SIG-M5 treated with dmso at 0.1 percent for 504 hours (cell line): ENCODE measurements around the gene MCOLN2.
"Not testable (repeated sequence)": the region's sequence is repeated elsewhere in the genome, so short reads cannot be mapped to it uniquely, and the experiment has no call there.

Experiments used
- DNase-seq: peaks from one replicate; lab custom pipeline; 2025; ENCODE audit not compliant: unreplicated experiment; lab: John Stamatoyannopoulos, UW

Gene MCOLN2

GRCh38 chr1:84996846-84997666 lies at the start of gene MCOLN2:
MCOLN2 (minus strand) TSS chr1:84997113; CDS start chr1:84996872, 241 bp downstream.
- peak; percentile 35 for DNase-seq

- no peak for DNase-seq
These were observed 45.5 kb upstream of the MCOLN2 start for GRCh38 chr1:85042413-85042812.

- no peak for DNase-seq
These were observed 44.9 kb upstream of the MCOLN2 start for GRCh38 chr1:85041793-85042192.

- no peak for DNase-seq
These were observed 36.3 kb upstream of the MCOLN2 start for GRCh38 chr1:85033221-85033620.

GRCh38 chr1:85030536-85030935 lies 33.6 kb upstream of the MCOLN2 start:
- no peak for DNase-seq

- DNase-seq, result no peak
These were observed 31.2 kb upstream of the MCOLN2 start for GRCh38 chr1:85028151-85028550.

GRCh38 chr1:85027242-85027983 lies 30.5 kb upstream of the MCOLN2 start:
- peak; percentile 26 for DNase-seq

- DNase-seq, result no peak
These were observed 29.0 kb upstream of the MCOLN2 start for GRCh38 chr1:85025940-85026339.

- DNase-seq, result no peak
These were observed 27.8 kb upstream of the MCOLN2 start for GRCh38 chr1:85024736-85025135.

- no peak for DNase-seq
These were observed 25.8 kb upstream of the MCOLN2 start for GRCh38 chr1:85022700-85023099.

GRCh38 chr1:85019994-85020393 lies 23.1 kb upstream of the MCOLN2 start:
- no peak for DNase-seq

- DNase-seq, result no peak
These were observed 18.9 kb upstream of the MCOLN2 start for GRCh38 chr1:85015826-85016225.

GRCh38 chr1:85005641-85006040 lies 8.7 kb upstream of the MCOLN2 start:
- not testable (repeated sequence) for DNase-seq

- no peak for DNase-seq
These were observed 4.8 kb upstream of the MCOLN2 start for GRCh38 chr1:85001742-85002141.

- DNase-seq, result peak; percentile 79
These were observed 1.8 kb upstream of the MCOLN2 start for GRCh38 chr1:84998642-84999280.

GRCh38 chr1:84997667-84998600 lies 1.0 kb upstream of the MCOLN2 start:
- no peak for DNase-seq

- DNase-seq, result peak; percentile 73
These were observed 1.2 kb downstream of the MCOLN2 start for GRCh38 chr1:84995484-84996334.

GRCh38 chr1:84991097-84991920 lies 5.6 kb downstream of the MCOLN2 start:
- DNase-seq, result peak; percentile 64

GRCh38 chr1:84988588-84988987 lies 8.3 kb downstream of the MCOLN2 start:
- DNase-seq, result no peak
